Gastroesophageal sphincter (tissue), 3 donors: ENCODE measurements around the gene GOLM1.

ENCODE experiments used
- EP300 ChIP-seq: sonication (generic); formaldehyde crosslinking; IDR thresholded peaks from one replicate; pipeline ENCODE4 v1.6.1; 2017; ENCODE audit warnings: antibody characterized with exemption, mild to moderate bottlenecking
- POLR2A ChIP-seq, 2 donors: fragments of 450-650 bp; IDR thresholded peaks; one replicate each; pipeline ENCODE4 v1.6.1; 2017; ENCODE audit warnings: antibody characterized with exemption in 2 of 2, mild to moderate bottlenecking in 2 of 2, moderate library complexity in 1 of 2
- POLR2AphosphoS5 ChIP-seq: sonication (generic); formaldehyde crosslinking; IDR thresholded peaks from one replicate; pipeline ENCODE4 v1.6.1; 2017; ENCODE audit warnings: antibody characterized with exemption
- TF ChIP-seq, protein P1 (sequence below), 4 experiments: fragments of 200-600 bp in 2 of 4; fragments of 450-650 bp in 2 of 4; sonication (generic) in 1 of 4; IDR thresholded peaks; one replicate each; pipeline ENCODE4 v1.5.1; 2017 to 2019; ENCODE audit warnings: antibody characterized with exemption in 4 of 4, mild to moderate bottlenecking in 2 of 4, moderate library complexity in 2 of 4

DNA sequence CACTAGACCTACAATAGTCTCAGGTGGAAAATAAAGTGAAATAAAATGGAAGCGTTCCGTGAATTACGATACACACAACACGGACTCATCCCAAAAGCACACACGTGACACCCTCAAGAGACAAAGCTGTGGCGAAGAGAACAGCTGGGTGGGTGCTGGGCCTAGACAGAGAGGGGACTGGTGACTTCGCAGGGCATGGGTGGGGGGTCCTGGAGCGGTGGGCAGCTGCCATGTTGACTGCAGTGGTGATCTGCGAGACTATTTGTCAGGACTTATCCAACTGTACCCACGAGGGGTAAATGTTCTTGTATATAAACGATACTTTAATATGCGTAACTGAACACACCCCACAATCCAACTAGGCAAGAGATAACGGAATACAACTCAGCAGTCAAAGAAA is 52.0 kb downstream of the GOLM1 start:
- TF ChIP-seq, protein P1, sequence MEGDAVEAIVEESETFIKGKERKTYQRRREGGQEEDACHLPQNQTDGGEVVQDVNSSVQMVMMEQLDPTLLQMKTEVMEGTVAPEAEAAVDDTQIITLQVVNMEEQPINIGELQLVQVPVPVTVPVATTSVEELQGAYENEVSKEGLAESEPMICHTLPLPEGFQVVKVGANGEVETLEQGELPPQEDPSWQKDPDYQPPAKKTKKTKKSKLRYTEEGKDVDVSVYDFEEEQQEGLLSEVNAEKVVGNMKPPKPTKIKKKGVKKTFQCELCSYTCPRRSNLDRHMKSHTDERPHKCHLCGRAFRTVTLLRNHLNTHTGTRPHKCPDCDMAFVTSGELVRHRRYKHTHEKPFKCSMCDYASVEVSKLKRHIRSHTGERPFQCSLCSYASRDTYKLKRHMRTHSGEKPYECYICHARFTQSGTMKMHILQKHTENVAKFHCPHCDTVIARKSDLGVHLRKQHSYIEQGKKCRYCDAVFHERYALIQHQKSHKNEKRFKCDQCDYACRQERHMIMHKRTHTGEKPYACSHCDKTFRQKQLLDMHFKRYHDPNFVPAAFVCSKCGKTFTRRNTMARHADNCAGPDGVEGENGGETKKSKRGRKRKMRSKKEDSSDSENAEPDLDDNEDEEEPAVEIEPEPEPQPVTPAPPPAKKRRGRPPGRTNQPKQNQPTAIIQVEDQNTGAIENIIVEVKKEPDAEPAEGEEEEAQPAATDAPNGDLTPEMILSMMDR (IDR thresholded peaks at IDR 0.05) = no peak
- TF ChIP-seq POLR2A (IDR thresholded peaks at IDR 0.05) (no peak), POLR2AphosphoS5 (no peak), EP300 (no peak)
